NCI-H510A (cell line): ENCODE measurements around the gene CKMT1B.
"Not testable (repeated sequence)": the region's sequence is repeated elsewhere in the genome, so short reads cannot be mapped to it uniquely, and the experiment has no call there.

Source experiments
- DNase-seq: peaks from one replicate; lab custom pipeline; 2025; lab: John Stamatoyannopoulos, UW

Gene CKMT1B

GRCh38 chr15:43593328-43594190 is at the start of gene CKMT1B:
CKMT1B (plus strand) TSS chr15:43594027; CDS start chr15:43594219, 192 bp downstream.
- DNase-seq: not testable (repeated sequence)

GRCh38 chr15:43544266-43544665 is 49.6 kb upstream of the CKMT1B start:
- no peak for DNase-seq

GRCh38 chr15:43545426-43545825 is 48.4 kb upstream of the CKMT1B start:
- DNase-seq: no peak

- DNase-seq: no peak
These were observed 46.3 kb upstream of the CKMT1B start for GRCh38 chr15:43547539-43547938.

GRCh38 chr15:43550527-43551363 is 43.1 kb upstream of the CKMT1B start:
- no peak for DNase-seq

- no peak for DNase-seq
These were observed 41.6 kb upstream of the CKMT1B start for GRCh38 chr15:43552256-43552655.

- DNase-seq: no peak
These were observed 40.8 kb upstream of the CKMT1B start for GRCh38 chr15:43552986-43553385.

GRCh38 chr15:43562753-43563152 is 31.1 kb upstream of the CKMT1B start:
- not testable (repeated sequence) for DNase-seq

- DNase-seq: not testable (repeated sequence)
These were observed 30.0 kb upstream of the CKMT1B start for GRCh38 chr15:43563793-43564192.

GRCh38 chr15:43566615-43567014 is 27.2 kb upstream of the CKMT1B start:
- not testable (repeated sequence) for DNase-seq

- not testable (repeated sequence) for DNase-seq
These were observed 19.2 kb upstream of the CKMT1B start for GRCh38 chr15:43574607-43575006.

- DNase-seq: not testable (repeated sequence)
These were observed 3.9 kb upstream of the CKMT1B start, which contains the start of gene PPIP5K1 for GRCh38 chr15:43589778-43590466. PPIP5K1 (minus strand) TSS chr15:43590208; CDS start chr15:43584504, 5,704 bp downstream.

- not testable (repeated sequence) for DNase-seq
These were observed 986 bp upstream of the CKMT1B start for GRCh38 chr15:43592841-43593240.

- not testable (repeated sequence) for DNase-seq
These were observed 5.3 kb downstream of the CKMT1B start for GRCh38 chr15:43599131-43599530.

GRCh38 chr15:43600200-43600599 is 6.4 kb downstream of the CKMT1B start:
- DNase-seq: not testable (repeated sequence)

- not testable (repeated sequence) for DNase-seq
These were observed 8.4 kb downstream of the CKMT1B start for GRCh38 chr15:43602233-43602632.

GRCh38 chr15:43617750-43618149 is 23.9 kb downstream of the CKMT1B start:
- not testable (repeated sequence) for DNase-seq

- not testable (repeated sequence) for DNase-seq
These were observed 24.9 kb downstream of the CKMT1B start, which contains the start of gene STRC for GRCh38 chr15:43618700-43619099. STRC (minus strand) TSS chr15:43618800; CDS start chr15:43618722, 78 bp downstream.

- DNase-seq: not testable (repeated sequence)
These were observed 28.4 kb downstream of the CKMT1B start for GRCh38 chr15:43622068-43622799.

- DNase-seq: no peak
These were observed 31.3 kb downstream of the CKMT1B start for GRCh38 chr15:43625106-43625505.

- not testable (repeated sequence) for DNase-seq
These were observed 33.1 kb downstream of the CKMT1B start for GRCh38 chr15:43626937-43627336.
